ENCODE measurements around the gene DZIP3. TPM values are rescaled to one million over a fixed set of nuclear protein-coding genes. Genes with fewer than 3 reads are reported as not detected.

Gene DZIP3
- total and polyA plus RNA-seq, 2 donors (not counting 1 experiment from before 2014, with no cell fraction given): 6.8 to 11.1 TPM

DNA sequence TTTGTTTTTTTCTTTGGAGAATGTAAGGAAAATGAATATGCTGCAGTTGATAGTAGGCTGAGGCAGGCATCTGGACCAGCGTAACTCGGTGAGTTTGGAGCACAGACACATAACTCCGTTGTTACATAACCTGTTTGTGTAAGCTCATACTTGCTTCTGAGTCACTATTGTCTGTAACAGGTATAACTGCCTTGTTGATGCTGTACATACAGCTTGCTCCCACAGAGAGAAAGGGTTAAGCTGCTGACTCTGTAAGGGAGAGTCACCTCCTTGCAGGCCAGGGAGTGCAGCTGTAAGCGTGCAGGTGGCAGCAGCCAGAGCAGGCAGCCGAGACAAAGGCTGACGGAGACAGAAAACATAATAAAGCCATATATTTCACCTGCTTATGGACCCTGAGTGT lies 147.3 kb downstream of the DZIP3 start:
- no peak overlapping the region for H2AFZ ChIP-seq (ENCODE audit: insufficient read depth, low read depth, low read length, poor library complexity, severe bottlenecking)
- ATAC-seq (ENCODE audit: low read depth) (no peak), DNase-seq (no peak)
- ChIA-PET CTCF (no interaction called here), POLR2A (no interaction called here)
- Mint-ChIP-seq H3K9me3 (ENCODE audit: insufficient read depth) (no peaks in the 10 kb centered on the region), H3K27ac (no peak overlapping the region), H3K27me3 (peaks cover 10% of the 10 kb centered on the region), H3K4me1 (no peaks in the 10 kb centered on the region), H3K4me3 (no peak overlapping the region)
- no peak overlapping the region for H3K4me2 ChIP-seq (replicated peaks; ENCODE audit: low read depth, low read length, poor library complexity, severe bottlenecking)
- no peak overlapping the region for H3K27ac ChIP-seq (ENCODE audit: low read length in 2 of 2)
- H3K9me3 ChIP-seq (ENCODE audit: control extremely low read depth in 1 of 3, control insufficient read depth in 2 of 3, insufficient read depth in 1 of 3, low read length in 2 of 3): no peaks in the 10 kb centered on the region
- H3K36me3 ChIP-seq (replicated peaks in 1 of 2; ENCODE audit: control extremely low read depth in 1 of 2, control insufficient read depth in 1 of 2, extremely low read depth in 1 of 2, insufficient read depth in 2 of 2, low read length in 1 of 2): no peaks in the 10 kb centered on the region
- intact Hi-C loops (cut with micrococcal nuclease): no loop called here
- TF ChIP-seq, protein P1, sequence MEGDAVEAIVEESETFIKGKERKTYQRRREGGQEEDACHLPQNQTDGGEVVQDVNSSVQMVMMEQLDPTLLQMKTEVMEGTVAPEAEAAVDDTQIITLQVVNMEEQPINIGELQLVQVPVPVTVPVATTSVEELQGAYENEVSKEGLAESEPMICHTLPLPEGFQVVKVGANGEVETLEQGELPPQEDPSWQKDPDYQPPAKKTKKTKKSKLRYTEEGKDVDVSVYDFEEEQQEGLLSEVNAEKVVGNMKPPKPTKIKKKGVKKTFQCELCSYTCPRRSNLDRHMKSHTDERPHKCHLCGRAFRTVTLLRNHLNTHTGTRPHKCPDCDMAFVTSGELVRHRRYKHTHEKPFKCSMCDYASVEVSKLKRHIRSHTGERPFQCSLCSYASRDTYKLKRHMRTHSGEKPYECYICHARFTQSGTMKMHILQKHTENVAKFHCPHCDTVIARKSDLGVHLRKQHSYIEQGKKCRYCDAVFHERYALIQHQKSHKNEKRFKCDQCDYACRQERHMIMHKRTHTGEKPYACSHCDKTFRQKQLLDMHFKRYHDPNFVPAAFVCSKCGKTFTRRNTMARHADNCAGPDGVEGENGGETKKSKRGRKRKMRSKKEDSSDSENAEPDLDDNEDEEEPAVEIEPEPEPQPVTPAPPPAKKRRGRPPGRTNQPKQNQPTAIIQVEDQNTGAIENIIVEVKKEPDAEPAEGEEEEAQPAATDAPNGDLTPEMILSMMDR (IDR thresholded peaks at IDR 0.05): no peak
- TF ChIP-seq EZH2 (IDR thresholded peaks at IDR 0.05; ENCODE audit: borderline replicate concordance, insufficient read depth, low read depth, low read length, poor library complexity, severe bottlenecking): no peak
- H4K20me1 ChIP-seq (ENCODE audit: control insufficient read depth, insufficient read depth, low read length, poor library complexity, severe bottlenecking): no peaks in the 10 kb centered on the region
- no peak overlapping the region for H3K4me3 ChIP-seq (ENCODE audit: control extremely low read depth in 1 of 5, extremely low read depth in 1 of 5, insufficient read depth in 1 of 5, low read depth in 2 of 5, low read length in 4 of 5)
- H3K9ac ChIP-seq (ENCODE audit: low read length): no peak overlapping the region
- H3K79me2 ChIP-seq (ENCODE audit: control insufficient read depth, insufficient read depth, low read length): no peaks in the 10 kb centered on the region
- WGBS (ENCODE audit: insufficient coverage): 98% methylated on average over 3 of the region's 6 CpGs
- peaks cover 0 to 10% (median 0%) of the 10 kb centered on the region in 4 experiments for H3K27me3 ChIP-seq (replicated peaks in 1 of 4; ENCODE audit: control extremely low read depth in 1 of 4, control insufficient read depth in 3 of 4, insufficient read depth in 4 of 4, low read length in 3 of 4)
- H3K4me1 ChIP-seq (ENCODE audit: control insufficient read depth in 2 of 2, insufficient read depth in 2 of 2, low read length in 2 of 2): no peaks in the 10 kb centered on the region

DNA sequence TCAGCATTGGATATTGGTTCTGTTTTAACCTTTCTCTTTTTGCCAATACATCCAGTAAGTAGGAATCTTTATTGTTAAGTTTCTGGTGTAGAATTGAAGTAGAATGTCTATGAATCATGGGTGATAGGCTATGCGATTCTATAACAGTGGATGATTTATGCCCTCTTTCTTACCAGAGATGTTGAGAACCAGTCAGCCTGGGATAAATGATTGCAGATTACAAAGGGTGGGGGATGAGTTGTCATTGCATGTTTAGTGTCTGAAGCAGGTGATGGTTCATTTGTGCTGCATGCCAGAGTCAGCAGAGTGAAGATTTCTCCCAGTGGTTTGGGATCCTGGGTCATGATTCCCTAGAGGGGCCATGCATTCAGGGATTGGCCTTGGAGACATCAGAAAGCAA lies 153.4 kb downstream of the DZIP3 start:
- no peaks in the 10 kb centered on the region for H3K4me1 ChIP-seq (ENCODE audit: control insufficient read depth in 2 of 2, insufficient read depth in 2 of 2, low read length in 2 of 2)
- CTCF ChIA-PET: no interaction called here
- WGBS (ENCODE audit: insufficient coverage): 44% methylated on average over 1 of the region's 1 CpG

More for the DNA sequence above, 153.4 kb downstream of the DZIP3 start:
- H3K4me3 ChIP-seq (ENCODE audit: control extremely low read depth in 1 of 5, extremely low read depth in 1 of 5, insufficient read depth in 1 of 5, low read depth in 2 of 5, low read length in 4 of 5): no peak overlapping the region
- no peaks in the 10 kb centered on the region for H4K20me1 ChIP-seq (ENCODE audit: control insufficient read depth, insufficient read depth, low read length, poor library complexity, severe bottlenecking)
- no peaks in the 10 kb centered on the region for H3K79me2 ChIP-seq (ENCODE audit: control insufficient read depth, insufficient read depth, low read length)
- no peak overlapping the region for H2AFZ ChIP-seq (ENCODE audit: insufficient read depth, low read depth, low read length, poor library complexity, severe bottlenecking)
- H3K36me3 ChIP-seq (replicated peaks in 1 of 2; ENCODE audit: control extremely low read depth in 1 of 2, control insufficient read depth in 1 of 2, extremely low read depth in 1 of 2, insufficient read depth in 2 of 2, low read length in 1 of 2): no peaks in the 10 kb centered on the region
- TF ChIP-seq, protein P1 (IDR thresholded peaks at IDR 0.05): no peak
- no peak for TF ChIP-seq EZH2 (IDR thresholded peaks at IDR 0.05; ENCODE audit: borderline replicate concordance, insufficient read depth, low read depth, low read length, poor library complexity, severe bottlenecking)
- no peak overlapping the region for H3K4me3 Mint-ChIP-seq
- H3K27ac Mint-ChIP-seq: no peak overlapping the region
- POLR2A ChIA-PET: no interaction called here
- H3K4me1 Mint-ChIP-seq: no peaks in the 10 kb centered on the region
- H3K9me3 ChIP-seq (ENCODE audit: control extremely low read depth in 1 of 3, control insufficient read depth in 2 of 3, insufficient read depth in 1 of 3, low read length in 2 of 3): peaks cover 0 to 5% (median 0%) of the 10 kb centered on the region in 3 donors
- H3K9me3 Mint-ChIP-seq (ENCODE audit: insufficient read depth): no peaks in the 10 kb centered on the region
- H3K9ac ChIP-seq (ENCODE audit: low read length): no peak overlapping the region
- ATAC-seq (ENCODE audit: low read depth) (no peak), DNase-seq (no peak)
- intact Hi-C loops (cut with micrococcal nuclease): no loop called here
- H3K4me2 ChIP-seq (replicated peaks; ENCODE audit: low read depth, low read length, poor library complexity, severe bottlenecking): no peak overlapping the region
- H3K27ac ChIP-seq (ENCODE audit: low read length in 2 of 2): no peak overlapping the region
- peaks cover 9% of the 10 kb centered on the region for H3K27me3 Mint-ChIP-seq
- no peaks in the 10 kb centered on the region for H3K27me3 ChIP-seq (replicated peaks in 1 of 4; ENCODE audit: control extremely low read depth in 1 of 4, control insufficient read depth in 3 of 4, insufficient read depth in 4 of 4, low read length in 3 of 4)

Small RNA genes within 50 kb of the gene (small RNA-seq; reads per million reads assigned to genes)
- gene AC092185.1 (ENCODE audit: insufficient read length, low read depth, low replicate concordance) (not detected), gene RF00156 (ENCODE audit: insufficient read length, low read depth, low replicate concordance) (not detected)

Other genes with a start within 250 kb of the DZIP3 start
- gene MYH15, start 79.1 kb upstream of the DZIP3 start, total RNA-seq: 0.07 TPM in 1 of 2 replicates, not detected in the other
- gene MYH15, start 79.1 kb upstream of the DZIP3 start, polyA plus RNA-seq: 0.06 and 0.10 TPM in 2 replicates
- gene CIP2A, start 284 bp upstream of the DZIP3 start, total RNA-seq: 8.8 and 11.0 TPM in 2 replicates
- 2.0 and 2.3 TPM in 2 replicates for gene CIP2A, start 284 bp upstream of the DZIP3 start, polyA plus RNA-seq
- not detected in 2 replicates for gene RETNLB, start 167.7 kb downstream of the DZIP3 start, total RNA-seq
- gene RETNLB, start 167.7 kb downstream of the DZIP3 start, polyA plus RNA-seq: not detected in 2 replicates
- 0.58 TPM in 1 of 2 replicates, not detected in the other for gene TRAT1, start 233.1 kb downstream of the DZIP3 start, total RNA-seq
- 0.34 and 0.84 TPM in 2 replicates for gene TRAT1, start 233.1 kb downstream of the DZIP3 start, polyA plus RNA-seq